HCT116 (cell line): ENCODE results near the gene PRRT4. TPM values are rescaled to one million over a fixed set of nuclear protein-coding genes. Genes with fewer than 3 reads are reported as not detected.

ENCODE experiments used
- ATAC-seq: fragments of 200-7000 bp; cut with Tn5 transposase; 2 replicates; pipeline ENCODE4 v1.9.1; 2020; ENCODE audit warnings: mild to moderate bottlenecking, moderate library complexity
- BruUV-seq: library from RNA; stranded (reverse); fragments of 400-500 nt; replicated peaks from 2 replicates; lab custom pipeline; 2021; lab: Mats Ljungman, UMichigan
- CTCF ChIA-PET: fragments of 300-600 bp; sonication (Branson Sonifier 250); formaldehyde crosslinking; loops from one replicate; lab custom pipeline; 2021; ENCODE audit warnings: antibody characterized with exemption; lab: Charles Lee
- POLR2A ChIA-PET: fragments of 300-600, 350-600 bp; sonication (Branson Sonifier 250); formaldehyde crosslinking; loops from one replicate; lab custom pipeline; 2021; ENCODE audit warnings: antibody characterized with exemption; lab: Charles Lee
- RAD21 ChIA-PET, 2 experiments: fragments of 300-600 bp; sonication (Branson Sonifier 250); formaldehyde crosslinking; loops; one replicate each; lab custom pipeline; 2023; ENCODE audit warnings: low total read pairs in 2 of 2; ENCODE audit not compliant: uncharacterized antibody in 2 of 2, unreplicated experiment in 2 of 2, low non-redundant PET in 1 of 2; lab: Charles Lee
- DNase-seq: peaks from one replicate; pipeline ENCODE4 v3.0.0-alpha.2; 2010; ENCODE audit warnings: low read depth, low spot score
- H2AFZ ChIP-seq: fragments of 200-600 bp; shearing (Covaris generic), sonication (generic); 2 replicates; pipeline ENCODE4 v1.6.1; 2017; ENCODE audit warnings: low read depth, mixed run types, mixed read lengths, antibody characterized with exemption, low read length; ENCODE audit not compliant: poor library complexity, severe bottlenecking
- H3K27ac ChIP-seq: 2 replicates; pipeline ENCODE4 v1.5.1; 2012; ENCODE audit warnings: low read depth, low read length
- H3K27me3 ChIP-seq: fragments of 200-600 bp; sonication (generic); 2 replicates; pipeline ENCODE4 v1.6.1; 2016; ENCODE audit warnings: mixed run types, low read length, mixed read lengths; ENCODE audit not compliant: insufficient read depth
- H3K36me3 ChIP-seq, 2 experiments: fragments of 200-500 bp in 1 of 2; fragments of 200-600 bp in 1 of 2; sonication (Bioruptor generic) in 1 of 2; sonication (generic) in 1 of 2; 2 replicates each; pipeline versions ENCODE4 v1.5.1 to v1.6.1; 2014 to 2016; ENCODE audit warnings: low read length in 2 of 2, inconsistent platforms in 1 of 2, mixed read lengths in 1 of 2, mixed run types in 1 of 2; ENCODE audit not compliant: insufficient read depth in 2 of 2, control insufficient read depth in 1 of 2
- H3K4me1 ChIP-seq, 2 experiments: fragments of 200-600 bp in 1 of 2; sonication (generic) in 1 of 2; 2 replicates each; pipeline versions ENCODE4 v1.5.1 to v1.6.1; 2012 to 2017; ENCODE audit warnings: low read length in 2 of 2, inconsistent platforms in 1 of 2, mild to moderate bottlenecking in 1 of 2, mixed read lengths in 1 of 2, mixed run types in 1 of 2, moderate library complexity in 1 of 2; ENCODE audit not compliant: insufficient read depth in 2 of 2, control insufficient read depth in 1 of 2
- H3K4me2 ChIP-seq: fragments of 200-600 bp; sonication (generic); 2 replicates; pipeline ENCODE4 v1.6.1; 2017; ENCODE audit warnings: mixed run types, low read length, mixed read lengths
- H3K4me3 ChIP-seq, 2 experiments: fragments of 200-600 bp in 1 of 2; sonication (generic) in 1 of 2; replicated peaks in 1 of 2; 2 replicates each; pipeline ENCODE4 v1.5.1; 2011 to 2016; ENCODE audit warnings: low read length in 2 of 2, control low read depth in 1 of 2, low read depth in 1 of 2, mild to moderate bottlenecking in 1 of 2, mixed read lengths in 1 of 2, mixed run types in 1 of 2
- H3K79me2 ChIP-seq: fragments of 200-600 bp; sonication (generic); 2 replicates; pipeline ENCODE4 v1.6.1; 2017; ENCODE audit warnings: mild to moderate bottlenecking, mixed run types, low read length, moderate library complexity, mixed read lengths; ENCODE audit not compliant: insufficient read depth
- H3K9ac ChIP-seq: fragments of 200-600 bp; sonication (generic); 2 replicates; pipeline ENCODE4 v1.6.1; 2016; ENCODE audit warnings: low read length, mixed read lengths
- H3K9me2 ChIP-seq: fragments of 200-600 bp; sonication (generic), shearing (Covaris generic); 2 replicates; pipeline ENCODE4 v1.6.1; 2017; ENCODE audit warnings: mixed run types, mild to moderate bottlenecking, moderate library complexity; ENCODE audit not compliant: insufficient read depth
- H3K9me3 ChIP-seq, 2 experiments: fragments of 200-500 bp in 1 of 2; fragments of 200-600 bp in 1 of 2; sonication (Bioruptor generic) in 1 of 2; sonication (generic) in 1 of 2; 2 replicates each; pipeline ENCODE4 v1.6.1; 2014 to 2017; ENCODE audit warnings: low read length in 2 of 2, mixed read lengths in 2 of 2, inconsistent platforms in 1 of 2, low read depth in 1 of 2, mild to moderate bottlenecking in 1 of 2, mixed run types in 1 of 2, moderate library complexity in 1 of 2; ENCODE audit not compliant: control insufficient read depth in 1 of 2, insufficient read depth in 1 of 2
- H4K20me1 ChIP-seq: fragments of 200-600 bp; sonication (generic), shearing (Covaris generic); 2 replicates; pipeline ENCODE4 v1.6.1; 2017; ENCODE audit warnings: mixed run types, mild to moderate bottlenecking, moderate library complexity; ENCODE audit not compliant: insufficient read depth
- ATF3 ChIP-seq: IDR thresholded peaks from 2 replicates; pipeline ENCODE4 v1.6.1; 2012
- CBX3 ChIP-seq: IDR thresholded peaks from 2 replicates; pipeline ENCODE4 v1.6.1; 2012; ENCODE audit warnings: low read depth
- CEBPB ChIP-seq: IDR thresholded peaks from 2 replicates; pipeline ENCODE4 v1.6.1; 2012; ENCODE audit warnings: low read depth
- EGR1 ChIP-seq: IDR thresholded peaks from 2 replicates; pipeline ENCODE4 v1.6.1; 2012; ENCODE audit warnings: low read depth
- ELF1 ChIP-seq: IDR thresholded peaks from 2 replicates; pipeline ENCODE4 v1.6.1; 2012; ENCODE audit warnings: low read depth, borderline replicate concordance
- FOSL1 ChIP-seq: IDR thresholded peaks from 2 replicates; pipeline ENCODE4 v1.6.1; 2012; ENCODE audit warnings: low read depth
- POLR2A ChIP-seq: IDR thresholded peaks from 2 replicates; pipeline ENCODE4 v1.7.0; 2011; ENCODE audit warnings: borderline replicate concordance; ENCODE audit not compliant: insufficient read depth, insufficient read length; ENCODE audit errors: extremely low read depth
- POLR2AphosphoS5 ChIP-seq: IDR thresholded peaks from 2 replicates; pipeline ENCODE4 v1.6.1; 2011; ENCODE audit warnings: mild to moderate bottlenecking, low read depth, low read length, moderate library complexity
- REST ChIP-seq: IDR thresholded peaks from 2 replicates; pipeline ENCODE4 v1.6.1; 2012; ENCODE audit warnings: low read depth
- SIN3A ChIP-seq: IDR thresholded peaks from 2 replicates; pipeline ENCODE4 v1.6.1; 2012; ENCODE audit warnings: low read depth
- SRF ChIP-seq: IDR thresholded peaks from 2 replicates; pipeline ENCODE4 v1.6.1; 2012; ENCODE audit warnings: low read depth
- TCF7L2 ChIP-seq: IDR thresholded peaks from 2 replicates; pipeline ENCODE4 v1.7.0; 2011; ENCODE audit warnings: borderline replicate concordance, inconsistent platforms; ENCODE audit not compliant: insufficient read depth, insufficient read length; ENCODE audit errors: extremely low read depth
- YY1 ChIP-seq: IDR thresholded peaks from 2 replicates; pipeline ENCODE4 v1.6.1; 2011; ENCODE audit warnings: low read length, low read depth, moderate library complexity, mild to moderate bottlenecking; ENCODE audit not compliant: insufficient replicate concordance; ENCODE audit errors: extremely low read depth
- ZFX ChIP-seq: fragments of 450-650 bp; IDR thresholded peaks from 2 replicates; pipeline ENCODE4 v1.6.1; 2017
- ZNF274 ChIP-seq: fragments of 200-500 bp; sonication (Bioruptor generic); IDR thresholded peaks from 2 replicates; pipeline ENCODE4 v1.6.1; 2014; ENCODE audit warnings: mild to moderate bottlenecking, low read depth, low read length, inconsistent platforms
- intact Hi-C: fragments of 100-400 bp; cut with micrococcal nuclease; formaldehyde crosslinking; loops from 2 replicates; pipeline ENCODE4 v1.10.0; 2022
- total RNA-seq: library from RNA; stranded (reverse); gene quantifications from one replicate; pipeline ENCODE4 v1.2.1, GENCODE V29; 2021; ENCODE audit not compliant: unreplicated experiment

PRRT4 gene
- total RNA-seq, 1 experiment from 2014 or later = 4.0 TPM

GRCh38 chr7:128303643-128304042, 57.8 kb downstream of the PRRT4 start:
- POLR2A ChIA-PET = no interaction called here
- no peaks in the 10 kb centered on the region for H4K20me1 ChIP-seq
- H2AFZ ChIP-seq = no peak overlapping the region
- no peaks in the 10 kb centered on the region for H3K27me3 ChIP-seq
- DNase-seq (no peak), ATAC-seq (no peak)
- H3K79me2 ChIP-seq = no peaks in the 10 kb centered on the region
- no peak overlapping the region for H3K4me3 ChIP-seq
- no TSS peak for BruUV-seq
- no peaks in the 10 kb centered on the region for H3K9me3 ChIP-seq
- RAD21 ChIA-PET = no interaction called here
- H3K9me2 ChIP-seq = no peaks in the 10 kb centered on the region
- peaks cover 5 to 15% of the 10 kb centered on the region in 2 experiments; a peak in 2 of 4 replicates for H3K36me3 ChIP-seq
- no peak overlapping the region for H3K4me2 ChIP-seq
- CTCF ChIA-PET = no interaction called here
- no peak overlapping the region for H3K9ac ChIP-seq
- no peak overlapping the region for H3K27ac ChIP-seq
- no peak for TF ChIP-seq FOSL1
- no peak for TF ChIP-seq POLR2A
- TF ChIP-seq CBX3 = no peak
- TF ChIP-seq POLR2AphosphoS5 = no peak
- no peak for TF ChIP-seq CEBPB
- no peak for TF ChIP-seq ZFX
- TF ChIP-seq, all 23 proteins: peak for 0
- no peaks in the 10 kb centered on the region for H3K4me1 ChIP-seq
- intact Hi-C loops = no loop called here

- CTCF ChIA-PET = no interaction called here
- intact Hi-C loops = no loop called here
These were observed 58.4 kb downstream of the PRRT4 start for GRCh38 chr7:128303133-128303532.

More at GRCh38 chr7:128303133-128303532, 58.4 kb downstream of the PRRT4 start:
- DNase-seq = no peak
- BruUV-seq = no TSS peak
- H3K9me3 ChIP-seq = no peaks in the 10 kb centered on the region
- H3K36me3 ChIP-seq = peaks cover 5 to 15% of the 10 kb centered on the region in 2 experiments; a peak in 2 of 4 replicates
- no peaks in the 10 kb centered on the region for H3K4me1 ChIP-seq
- H3K9me2 ChIP-seq = no peaks in the 10 kb centered on the region
- RAD21 ChIA-PET = no interaction called here
- TF ChIP-seq SIN3A (no peak), FOSL1 (no peak), ELF1 (no peak), SRF (no peak), EGR1 (no peak), ZFX (no peak), YY1 (no peak), TCF7L2 (no peak), REST (no peak), POLR2A (no peak), ZNF274 (no peak), CBX3 (no peak), POLR2AphosphoS5 (no peak), ATF3 (no peak)
- TF ChIP-seq, all 23 proteins: peak for 0
- Histone ChIP-seq H3K4me2 (no peak overlapping the region), H3K27ac (no peak overlapping the region), H3K27me3 (no peaks in the 10 kb centered on the region), H2AFZ (no peak overlapping the region), H4K20me1 (no peaks in the 10 kb centered on the region), H3K4me3 (no peak overlapping the region), H3K9ac (no peak overlapping the region), H3K79me2 (no peaks in the 10 kb centered on the region)
- POLR2A ChIA-PET = no interaction called here
- ATAC-seq = no peak
